GM23338 (cell line): Measurements from ENCODE around the gene ETNK1.
"Not testable (repeated sequence)": the region's sequence is repeated elsewhere in the genome, so short reads cannot be mapped to it uniquely, and the experiment has no call there.

ENCODE experiments used
- EZH2 ChIP-seq: fragments of 200-600 bp; sonication (generic); IDR thresholded peaks from one replicate; pipeline ENCODE4 v1.8.0; 2017; ENCODE audit warnings: antibody characterized with exemption, mild to moderate bottlenecking, low read depth; ENCODE audit not compliant: unreplicated experiment
- EZH2phosphoT487 ChIP-seq: fragments of 200-600 bp; sonication (generic); IDR thresholded peaks from one replicate; pipeline ENCODE4 v1.8.1; 2018; ENCODE audit warnings: antibody characterized with exemption; ENCODE audit not compliant: unreplicated experiment
- POLR2AphosphoS5 ChIP-seq: IDR thresholded peaks from 2 replicates; pipeline ENCODE4 v1.6.1; 2016; ENCODE audit warnings: antibody characterized with exemption, low read depth
- STAT1 ChIP-seq: IDR thresholded peaks from one replicate; pipeline ENCODE4 v1.6.1; 2016; ENCODE audit warnings: antibody characterized with exemption; ENCODE audit not compliant: unreplicated experiment
- TF ChIP-seq, protein P1 (sequence below), 2 experiments: fragments of 200-600 bp in 1 of 2; sonication (generic) in 1 of 2; conservative IDR thresholded peaks; 2 replicates each; pipeline versions ENCODE4 v1.5.1 to v1.6.1; 2016 to 2017; ENCODE audit warnings: antibody characterized with exemption in 2 of 2, low read depth in 2 of 2, mild to moderate bottlenecking in 2 of 2, moderate library complexity in 1 of 2

DNA sequence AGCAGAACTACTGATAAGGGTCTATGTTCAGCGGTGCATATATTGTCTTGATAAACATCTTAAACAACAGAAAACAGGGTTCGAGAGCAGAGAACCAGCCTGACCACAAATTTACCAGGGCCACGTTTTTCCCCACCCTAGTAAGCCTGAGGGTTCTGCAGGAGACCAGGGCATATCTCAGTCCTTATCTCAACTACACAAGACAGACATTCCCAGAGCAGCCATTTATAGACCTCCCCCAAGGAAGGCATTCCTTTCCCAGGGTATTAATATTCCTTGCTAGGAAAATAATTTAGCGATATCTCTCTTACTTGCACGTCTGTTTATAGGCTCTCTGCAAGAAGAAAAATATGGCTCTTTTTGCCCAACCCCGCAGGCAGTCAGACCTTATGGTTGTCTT is 12.1 kb upstream of the ETNK1 start:
- TF ChIP-seq, protein P1, sequence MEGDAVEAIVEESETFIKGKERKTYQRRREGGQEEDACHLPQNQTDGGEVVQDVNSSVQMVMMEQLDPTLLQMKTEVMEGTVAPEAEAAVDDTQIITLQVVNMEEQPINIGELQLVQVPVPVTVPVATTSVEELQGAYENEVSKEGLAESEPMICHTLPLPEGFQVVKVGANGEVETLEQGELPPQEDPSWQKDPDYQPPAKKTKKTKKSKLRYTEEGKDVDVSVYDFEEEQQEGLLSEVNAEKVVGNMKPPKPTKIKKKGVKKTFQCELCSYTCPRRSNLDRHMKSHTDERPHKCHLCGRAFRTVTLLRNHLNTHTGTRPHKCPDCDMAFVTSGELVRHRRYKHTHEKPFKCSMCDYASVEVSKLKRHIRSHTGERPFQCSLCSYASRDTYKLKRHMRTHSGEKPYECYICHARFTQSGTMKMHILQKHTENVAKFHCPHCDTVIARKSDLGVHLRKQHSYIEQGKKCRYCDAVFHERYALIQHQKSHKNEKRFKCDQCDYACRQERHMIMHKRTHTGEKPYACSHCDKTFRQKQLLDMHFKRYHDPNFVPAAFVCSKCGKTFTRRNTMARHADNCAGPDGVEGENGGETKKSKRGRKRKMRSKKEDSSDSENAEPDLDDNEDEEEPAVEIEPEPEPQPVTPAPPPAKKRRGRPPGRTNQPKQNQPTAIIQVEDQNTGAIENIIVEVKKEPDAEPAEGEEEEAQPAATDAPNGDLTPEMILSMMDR (conservative IDR thresholded peaks at IDR 0.05; ENCODE audit: low read depth in 2 of 2), result not testable (repeated sequence)
- TF ChIP-seq EZH2, POLR2AphosphoS5, EZH2phosphoT487, STAT1: not testable (repeated sequence)
